Adipocyte (in vitro differentiated cells): ENCODE data around the gene VPS29.
A peak's percentile ranks its signal among the peaks of the same experiment; 100 is the strongest.
"Not testable (repeated sequence)": the region's sequence is repeated elsewhere in the genome, so short reads cannot be mapped to it uniquely, and the experiment has no call there.

Experiments
- DNase-seq: peaks from one replicate; pipeline ENCODE4 v3.0.0-alpha.2; 2015; ENCODE audit warnings: low read depth
- H3K27me3 ChIP-seq: replicated peaks from 2 replicates; pipeline ENCODE4 v1.7.0; 2013; ENCODE audit warnings: mild to moderate bottlenecking, low read length, moderate library complexity; ENCODE audit not compliant: control insufficient read depth, insufficient read depth
- H3K36me3 ChIP-seq: 2 replicates; pipeline ENCODE4 v1.7.0; 2013; ENCODE audit warnings: low read length, mild to moderate bottlenecking, moderate library complexity; ENCODE audit not compliant: control insufficient read depth, insufficient read depth, severe bottlenecking
- H3K4me1 ChIP-seq: 2 replicates; pipeline ENCODE4 v1.7.0; 2013; ENCODE audit warnings: mild to moderate bottlenecking, low read length, moderate library complexity; ENCODE audit not compliant: control insufficient read depth, insufficient read depth
- H3K4me3 ChIP-seq: 2 replicates; pipeline ENCODE4 v1.7.0; 2013; ENCODE audit warnings: mild to moderate bottlenecking, low read length, moderate library complexity
- H3K9ac ChIP-seq: 2 replicates; pipeline ENCODE4 v1.7.0; 2013; ENCODE audit warnings: mild to moderate bottlenecking, low read length, moderate library complexity
- H3K9me3 ChIP-seq: 2 replicates; pipeline ENCODE4 v1.7.0; 2013; ENCODE audit warnings: mild to moderate bottlenecking, low read length, moderate library complexity; ENCODE audit not compliant: control insufficient read depth

Gene VPS29

DNA sequence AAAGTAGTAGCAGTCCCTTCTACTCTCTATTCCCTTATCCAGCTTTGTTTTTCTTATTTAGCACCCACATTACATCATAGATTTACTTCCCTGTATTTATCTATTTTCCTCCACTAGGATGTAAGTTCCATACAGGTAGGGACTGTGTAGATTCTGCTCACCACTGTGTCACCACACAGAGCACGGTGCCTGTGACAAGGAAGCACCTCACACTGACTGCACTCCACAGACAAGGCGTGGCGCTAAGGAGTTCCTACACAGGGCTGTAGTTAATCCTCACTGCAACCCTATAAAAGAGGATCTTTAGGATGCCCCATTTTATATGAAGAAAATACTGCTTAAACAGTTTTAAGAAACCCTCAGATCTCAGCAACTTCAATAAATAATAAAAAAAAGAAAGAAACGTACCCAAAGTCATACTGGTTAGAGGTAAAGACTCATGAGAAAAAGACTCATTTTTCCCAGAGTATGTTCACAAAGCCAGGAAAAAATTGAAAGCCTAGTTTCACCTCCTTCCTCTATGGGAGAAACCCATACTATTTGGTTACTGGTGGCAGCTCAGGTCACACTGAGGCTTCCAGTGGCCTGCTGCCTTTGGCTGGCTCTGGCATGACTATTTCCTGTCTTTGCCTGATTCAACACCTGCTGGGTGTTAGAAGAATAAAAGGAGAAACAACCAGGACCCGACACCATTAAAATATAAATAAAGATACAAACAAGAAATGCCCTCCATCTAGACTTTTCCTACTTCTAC is 37.1 kb upstream of the VPS29 start:
- DNase-seq: no peak
- Histone ChIP-seq H3K4me3 (no peak overlapping the region), H3K9ac (no peak overlapping the region), H3K27me3 (no peaks in the 10 kb centered on the region), H3K36me3 (peaks cover 50% of the 10 kb centered on the region), H3K4me1 (peaks cover 37% of the 10 kb centered on the region), H3K9me3 (no peaks in the 10 kb centered on the region)

DNA sequence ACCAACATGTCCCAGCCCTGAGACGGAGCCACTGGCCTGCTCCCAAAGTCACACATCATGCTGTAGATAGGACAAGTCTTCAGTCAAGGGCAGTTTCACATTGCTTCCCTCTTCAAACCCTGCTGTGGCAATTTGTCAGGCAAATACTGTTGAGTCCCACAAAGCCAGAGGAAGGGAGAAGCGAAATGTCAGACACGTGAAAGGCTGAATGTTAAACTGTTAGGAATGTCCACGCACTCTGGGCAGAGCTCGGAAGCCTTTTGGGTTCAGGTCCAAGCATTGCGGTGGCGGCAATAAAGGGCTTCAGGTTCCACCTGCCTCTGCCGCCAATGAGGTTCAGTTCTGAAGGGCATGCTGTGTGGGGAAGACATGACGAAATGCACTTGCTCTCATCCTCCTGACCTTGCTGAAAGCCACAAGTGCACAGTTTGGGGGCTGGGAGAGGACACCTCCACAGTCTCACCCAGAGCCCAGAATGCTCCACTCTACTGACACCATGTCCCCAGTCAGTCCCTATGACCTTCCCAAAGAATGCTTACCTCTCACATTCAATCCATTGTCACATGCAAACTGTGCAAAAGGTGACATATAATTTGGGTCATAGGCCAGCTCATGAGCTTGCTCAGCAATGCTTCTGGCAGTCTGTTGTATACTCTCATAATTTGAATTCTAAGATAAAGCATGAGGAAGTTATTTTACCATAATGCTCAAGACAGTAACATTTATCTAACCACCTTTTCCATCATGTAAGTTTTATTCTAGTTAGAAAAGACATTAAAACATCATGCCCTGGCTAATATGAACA is 35.9 kb upstream of the VPS29 start:
- no peaks in the 10 kb centered on the region for H3K9me3 ChIP-seq
- H3K9ac ChIP-seq: no peak overlapping the region
- H3K36me3 ChIP-seq: peaks cover 56% of the 10 kb centered on the region
- H3K27me3 ChIP-seq: no peaks in the 10 kb centered on the region
- H3K4me3 ChIP-seq: no peak overlapping the region
- no peak for DNase-seq
- peaks cover 26% of the 10 kb centered on the region for H3K4me1 ChIP-seq

DNA sequence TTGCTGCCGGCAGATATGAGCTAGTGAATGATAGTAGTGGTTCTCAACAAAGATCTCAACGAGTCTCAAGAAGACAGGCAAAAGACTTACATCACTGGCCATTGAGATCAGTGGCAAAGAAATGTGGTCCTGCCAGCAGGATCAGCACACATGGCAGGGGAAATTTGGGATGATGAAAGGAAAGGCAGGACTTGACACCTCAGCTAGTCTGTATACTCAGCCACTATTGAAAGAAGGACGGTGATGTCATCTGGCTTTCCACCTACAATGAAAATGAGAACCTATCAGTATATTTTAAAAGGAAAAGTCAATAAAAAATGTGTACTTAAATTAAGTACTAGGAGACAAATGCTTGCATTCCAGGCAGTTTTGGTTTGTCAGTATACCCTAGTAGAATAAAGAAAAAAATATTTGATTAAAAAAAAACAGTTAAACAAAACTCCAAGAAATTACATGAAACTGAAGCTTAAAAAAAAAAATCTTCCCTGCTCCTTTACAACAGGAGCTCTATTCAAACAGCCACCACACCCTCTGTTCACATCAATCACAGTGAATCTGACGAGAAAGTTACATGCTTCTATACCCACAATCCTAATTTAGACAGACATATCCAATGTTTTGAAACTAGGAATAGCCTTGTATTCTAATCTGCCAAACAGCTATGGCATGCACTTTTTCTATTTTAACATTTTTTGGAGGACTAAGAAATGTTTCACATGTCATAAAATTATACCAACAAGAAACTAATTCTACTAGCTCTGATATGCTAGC is 35.1 kb upstream of the VPS29 start:
- Histone ChIP-seq H3K4me3 (no peak overlapping the region), H3K9me3 (no peaks in the 10 kb centered on the region), H3K9ac (no peak overlapping the region), H3K27me3 (no peaks in the 10 kb centered on the region), H3K4me1 (peaks cover 26% of the 10 kb centered on the region), H3K36me3 (peaks cover 61% of the 10 kb centered on the region)
- DNase-seq: peak; percentile 41

DNA sequence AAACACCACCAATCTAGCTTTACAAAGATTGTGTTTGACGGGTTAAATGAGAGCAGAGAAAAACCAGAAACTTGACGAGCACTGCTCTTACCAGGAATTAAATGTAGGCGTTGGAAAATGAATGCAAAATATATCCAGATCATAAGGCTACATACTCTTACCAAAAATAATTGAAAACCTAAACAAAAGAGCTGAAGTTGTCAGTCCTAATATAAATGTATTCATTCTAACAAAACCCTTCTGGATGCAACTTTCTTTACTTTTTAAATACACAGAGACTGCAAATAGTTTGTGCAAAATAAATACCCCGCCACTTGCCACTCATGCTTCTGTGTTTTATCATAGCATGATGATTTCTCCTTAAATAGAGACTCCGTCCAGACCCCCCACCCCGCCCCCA is 32.9 kb upstream of the VPS29 start:
- peaks cover 70% of the 10 kb centered on the region for H3K36me3 ChIP-seq

DNA sequence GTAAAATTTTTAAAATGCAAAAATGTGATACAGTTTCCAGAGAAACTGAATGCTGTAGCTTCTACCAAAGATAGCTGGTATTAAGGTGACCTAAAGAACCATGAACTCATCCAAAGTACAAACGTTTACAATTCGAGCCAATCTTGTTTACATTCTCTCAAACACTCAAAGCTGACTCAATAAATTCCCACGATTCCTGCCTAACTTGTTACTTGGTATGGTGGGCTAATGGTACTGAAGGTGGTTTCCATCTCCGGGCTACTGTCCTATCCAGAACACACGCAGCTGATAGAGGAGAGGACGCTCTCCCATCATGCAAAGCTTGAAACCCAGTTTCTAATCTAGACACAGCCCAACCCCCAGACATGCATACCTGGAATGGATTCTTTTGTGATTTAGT is 31.7 kb upstream of the VPS29 start:
- H3K4me1 ChIP-seq: peaks cover 35% of the 10 kb centered on the region
- no peaks in the 10 kb centered on the region for H3K27me3 ChIP-seq
- no peaks in the 10 kb centered on the region for H3K9me3 ChIP-seq
- peaks cover 58% of the 10 kb centered on the region for H3K36me3 ChIP-seq
- DNase-seq: peak; percentile 29
- no peak overlapping the region for H3K4me3 ChIP-seq
- no peak overlapping the region for H3K9ac ChIP-seq

More for the DNA sequence above, 32.9 kb upstream of the VPS29 start:
- no peaks in the 10 kb centered on the region for H3K27me3 ChIP-seq
- no peak overlapping the region for H3K9ac ChIP-seq
- peaks cover 35% of the 10 kb centered on the region for H3K4me1 ChIP-seq
- no peaks in the 10 kb centered on the region for H3K9me3 ChIP-seq
- peak; percentile 77 for DNase-seq
- no peak overlapping the region for H3K4me3 ChIP-seq

DNA sequence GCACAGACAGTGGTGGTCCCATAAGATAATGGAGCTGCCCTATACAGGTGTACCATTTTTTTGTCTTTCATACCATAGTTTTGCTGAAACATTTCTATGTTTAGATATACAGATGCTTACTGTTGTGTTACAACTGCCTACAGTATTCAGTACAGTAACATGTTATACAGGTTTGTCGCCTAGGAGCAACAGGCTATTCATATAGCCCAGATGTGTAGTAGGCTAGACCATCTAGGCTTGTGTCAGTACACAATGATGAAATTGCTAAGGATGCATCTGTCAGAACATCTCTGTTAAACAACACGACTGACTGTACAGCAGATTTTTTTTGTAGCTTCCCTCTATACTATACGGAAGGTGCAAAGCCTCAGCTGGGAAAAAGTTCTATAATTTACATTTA is 30.7 kb upstream of the VPS29 start:
- peaks cover 49% of the 10 kb centered on the region for H3K36me3 ChIP-seq
- H3K9ac ChIP-seq: no peak overlapping the region

DNA sequence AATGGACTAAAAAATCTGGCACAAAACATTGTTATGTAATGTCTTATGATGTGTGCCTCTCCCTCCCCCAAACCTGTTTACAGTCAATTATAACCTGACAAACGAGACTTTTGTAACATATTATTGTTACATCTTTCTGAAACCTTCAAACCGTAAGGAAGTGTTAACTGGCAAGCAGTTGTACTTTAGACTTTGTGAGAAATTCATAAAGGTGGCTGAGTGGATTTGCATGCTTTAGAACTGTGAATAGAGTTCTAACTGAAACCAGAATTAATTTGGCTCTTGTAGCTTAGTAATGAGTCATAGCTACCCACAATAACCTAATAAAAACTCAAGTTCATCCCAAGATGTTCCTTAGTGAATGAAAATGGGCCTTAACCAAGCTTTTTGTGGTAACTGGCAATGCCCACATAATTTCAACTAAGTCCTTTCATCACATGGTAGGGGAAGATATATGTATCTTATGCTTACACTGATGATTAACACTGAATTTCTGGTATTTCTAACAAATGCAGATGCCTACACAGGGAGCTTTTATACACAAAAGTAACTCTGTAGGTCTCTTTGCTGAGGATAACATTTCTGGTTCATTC is 29.9 kb upstream of the VPS29 start:
- Histone ChIP-seq H3K36me3 (peaks cover 43% of the 10 kb centered on the region), H3K4me3 (no peak overlapping the region), H3K27me3 (no peaks in the 10 kb centered on the region), H3K4me1 (peaks cover 20% of the 10 kb centered on the region), H3K9ac (no peak overlapping the region), H3K9me3 (no peaks in the 10 kb centered on the region)
- DNase-seq: peak; percentile 31

More for the DNA sequence above, 30.7 kb upstream of the VPS29 start:
- Histone ChIP-seq H3K9me3 (no peaks in the 10 kb centered on the region), H3K4me1 (peaks cover 28% of the 10 kb centered on the region), H3K4me3 (no peak overlapping the region), H3K27me3 (no peaks in the 10 kb centered on the region)
- no peak for DNase-seq

DNA sequence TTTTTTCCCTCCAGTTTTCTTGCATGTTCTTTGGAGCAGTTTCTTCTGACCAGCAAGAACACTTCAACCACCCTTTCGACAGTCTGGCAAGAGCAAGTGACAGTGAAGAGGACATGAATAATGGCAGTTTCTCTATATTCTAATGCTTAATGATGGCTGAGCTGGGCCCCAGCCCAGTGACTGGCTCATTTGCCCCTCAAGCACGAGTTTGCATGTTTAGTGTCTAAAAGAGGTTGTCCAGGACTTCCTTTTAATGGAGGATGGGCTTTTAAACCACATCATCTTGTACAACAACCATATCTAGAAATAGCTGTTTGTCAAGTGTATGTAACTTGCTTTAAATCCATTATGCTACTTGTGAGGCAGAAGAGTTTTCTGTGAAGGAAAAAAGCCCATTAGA is 28.6 kb upstream of the VPS29 start:
- peaks cover 17% of the 10 kb centered on the region for H3K4me1 ChIP-seq
- H3K36me3 ChIP-seq: peaks cover 29% of the 10 kb centered on the region
- H3K27me3 ChIP-seq: no peaks in the 10 kb centered on the region
- H3K9me3 ChIP-seq: no peaks in the 10 kb centered on the region
- no peak for DNase-seq
- H3K4me3 ChIP-seq: no peak overlapping the region
- no peak overlapping the region for H3K9ac ChIP-seq

DNA sequence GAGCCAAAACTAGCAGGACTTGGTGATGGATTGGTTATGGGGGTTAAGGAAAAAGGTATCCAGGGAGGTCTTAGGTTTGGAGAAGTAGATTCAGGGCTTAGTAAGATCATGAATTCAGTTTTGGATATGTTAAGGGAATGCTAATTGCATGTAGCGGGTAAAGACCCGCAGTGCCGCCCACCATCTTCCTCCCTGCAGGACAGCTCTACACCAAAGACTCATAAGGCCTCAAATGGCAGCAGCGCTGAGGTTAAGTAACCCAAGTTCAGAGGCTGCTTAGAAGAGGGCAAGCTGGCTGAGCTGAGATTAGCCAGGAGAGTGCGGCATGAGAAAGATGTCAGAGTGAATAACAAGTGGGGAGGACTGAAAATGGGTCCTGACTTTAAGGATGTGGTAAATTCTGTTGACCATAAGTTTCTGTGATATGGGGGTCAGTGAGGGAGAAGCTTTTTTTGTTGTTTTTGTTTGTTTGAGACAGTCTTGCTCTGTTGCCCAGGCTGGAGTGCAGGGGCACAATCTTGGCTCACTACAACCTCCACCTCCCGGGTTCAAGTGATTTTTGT is 26.4 kb upstream of the VPS29 start:
- H3K4me1 ChIP-seq: peaks cover 17% of the 10 kb centered on the region
- DNase-seq: no peak
- H3K4me3 ChIP-seq: no peak overlapping the region
- no peaks in the 10 kb centered on the region for H3K27me3 ChIP-seq
- H3K36me3 ChIP-seq: peaks cover 15% of the 10 kb centered on the region
- no peaks in the 10 kb centered on the region for H3K9me3 ChIP-seq
- H3K9ac ChIP-seq: no peak overlapping the region

DNA sequence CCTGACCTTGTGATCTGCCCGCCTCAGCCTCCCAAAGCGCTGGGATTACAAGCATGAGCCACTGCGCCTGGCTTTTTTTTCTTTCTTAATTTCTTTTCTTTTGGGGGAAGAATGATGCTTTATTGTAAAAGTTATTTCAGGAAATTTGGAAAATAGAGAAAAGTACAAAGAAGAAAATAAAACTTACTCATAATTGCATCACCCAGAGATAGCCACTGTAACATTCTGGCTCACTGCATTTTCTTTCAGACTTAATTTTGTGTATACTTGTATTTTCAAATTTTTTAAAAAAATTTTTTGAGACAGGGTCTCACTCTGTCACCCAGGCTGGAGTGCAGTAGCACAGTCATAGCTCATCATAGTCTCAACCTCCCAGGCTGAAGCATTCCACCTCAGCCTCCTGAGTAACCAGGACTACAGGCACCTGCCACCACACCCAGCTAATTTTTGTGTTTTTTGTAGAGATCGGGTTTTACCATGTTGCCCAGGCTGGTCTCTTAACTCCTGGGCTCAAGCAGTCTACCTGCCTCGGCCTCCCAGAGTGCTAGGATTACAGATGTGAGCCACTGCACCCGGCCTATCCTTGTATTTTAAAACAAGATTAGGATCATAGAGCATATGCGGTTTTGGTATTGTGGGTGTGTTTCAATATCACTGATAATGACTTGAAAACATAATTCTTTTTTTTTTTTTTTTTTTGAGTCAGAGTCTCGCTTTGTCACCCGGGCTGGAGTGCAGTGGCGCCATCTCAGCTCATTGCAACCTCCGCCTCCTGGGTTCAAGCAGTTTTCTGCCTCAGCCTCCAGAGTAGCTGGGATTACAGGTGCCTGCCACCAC is 19.2 kb upstream of the VPS29 start:
- not testable (repeated sequence) for H3K27me3 ChIP-seq, H3K4me3 ChIP-seq
- peak; percentile 29 for DNase-seq

More for the DNA sequence above, 19.2 kb upstream of the VPS29 start:
- H3K36me3 ChIP-seq, H3K9me3 ChIP-seq, H3K4me1 ChIP-seq, H3K9ac ChIP-seq: not testable (repeated sequence)
